Right renal cortex interstitium (tissue), 3 donors: ENCODE data around the gene PEX5L. TPM values are rescaled to one million over a fixed set of nuclear protein-coding genes. Genes with fewer than 3 reads are reported as not detected.
"Not testable (repeated sequence)": the region's sequence is repeated elsewhere in the genome, so short reads cannot be mapped to it uniquely, and the experiment has no call there.

Experiments used
- DNase-seq, 3 donors: peaks; one replicate each; pipeline ENCODE4 v3.0.0-alpha.2; 2013; ENCODE audit warnings: low read depth in 3 of 3, low spot score in 2 of 3
- polyA plus RNA-seq, 3 donors: library from polyadenylated mRNA; unstranded; fragments of 120-200 nt; gene quantifications; one replicate each; pipeline ENCODE4 v1.2.1, GENCODE V29; 2013; ENCODE audit not compliant: insufficient read length in 3 of 3

Gene PEX5L
- polyA plus RNA-seq, 3 donors = 0.42 to 0.83 (median 0.50) TPM

DNA sequence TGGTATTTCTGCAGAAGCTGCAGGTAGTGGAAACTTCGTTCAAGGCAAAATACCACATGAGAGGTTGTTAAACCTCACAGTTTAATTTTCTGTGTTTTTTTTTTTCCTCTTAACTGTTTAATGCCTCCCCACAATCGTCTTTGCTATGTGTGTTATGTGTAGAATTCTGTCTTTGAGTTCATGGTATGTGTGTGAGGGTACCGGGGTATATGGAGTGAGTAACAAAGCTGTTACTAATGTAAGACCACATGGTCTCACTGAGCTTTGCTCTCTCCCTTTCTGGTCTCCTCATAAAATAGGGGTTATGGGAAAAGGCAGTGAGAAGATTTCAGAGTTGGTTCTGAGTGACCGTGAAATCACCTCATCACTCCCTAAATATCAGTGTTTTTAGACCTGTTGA is 240.3 kb downstream of the PEX5L start:
- no peak for DNase-seq

GRCh38 chr3:179794355-179794754 is 242.4 kb downstream of the PEX5L start:
- no peak for DNase-seq

GRCh38 chr3:179791793-179792192 is 244.9 kb downstream of the PEX5L start:
- DNase-seq = no peak

- DNase-seq = no peak
Observed at GRCh38 chr3:179788996-179789395, 247.7 kb downstream of the PEX5L start.

DNA sequence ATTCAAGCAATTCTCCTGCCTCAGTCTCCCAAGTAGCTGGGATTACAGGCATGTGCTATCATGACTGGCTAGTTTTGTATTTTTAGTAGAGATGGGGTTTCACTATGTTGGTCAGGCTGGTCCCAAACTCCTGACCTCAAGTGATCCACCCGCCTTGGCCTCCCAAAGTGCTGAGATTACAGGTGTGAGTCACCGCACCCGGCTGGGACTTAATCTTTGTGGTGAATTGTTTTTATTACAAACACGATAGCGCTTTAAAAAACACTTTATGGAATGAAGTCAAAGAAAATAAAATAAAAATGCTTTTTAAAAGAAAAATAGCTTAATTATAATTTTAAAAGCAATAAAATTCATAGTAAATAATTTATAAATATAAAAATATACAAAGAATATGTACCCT is 253.9 kb downstream of the PEX5L start:
- not testable (repeated sequence) for DNase-seq

- DNase-seq = no peak
Observed at GRCh38 chr3:179775416-179776122, 261.2 kb downstream of the PEX5L start.

DNA sequence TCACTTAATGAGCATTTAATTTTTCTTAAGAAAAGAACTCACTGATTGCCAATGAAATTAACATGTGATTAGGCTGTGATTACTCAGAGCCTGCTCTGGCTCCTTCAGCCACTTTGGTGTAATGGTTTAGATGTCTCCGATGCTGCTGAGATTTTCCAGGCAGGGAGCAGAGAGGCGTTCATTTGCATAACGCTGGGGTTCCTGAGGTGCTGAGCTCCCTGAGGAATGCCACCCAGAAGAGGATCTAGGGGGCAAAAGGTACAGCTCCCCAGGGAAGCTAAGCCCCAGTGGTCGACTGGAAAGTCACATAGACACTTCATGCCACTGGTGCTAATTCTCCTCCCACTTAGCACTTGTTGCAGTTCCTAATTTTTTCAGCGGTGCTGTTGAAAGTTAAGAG is 264.4 kb downstream of the PEX5L start:
- DNase-seq = no peak

- no peak for DNase-seq
Observed at GRCh38 chr3:179771797-179772196, 264.9 kb downstream of the PEX5L start.

DNA sequence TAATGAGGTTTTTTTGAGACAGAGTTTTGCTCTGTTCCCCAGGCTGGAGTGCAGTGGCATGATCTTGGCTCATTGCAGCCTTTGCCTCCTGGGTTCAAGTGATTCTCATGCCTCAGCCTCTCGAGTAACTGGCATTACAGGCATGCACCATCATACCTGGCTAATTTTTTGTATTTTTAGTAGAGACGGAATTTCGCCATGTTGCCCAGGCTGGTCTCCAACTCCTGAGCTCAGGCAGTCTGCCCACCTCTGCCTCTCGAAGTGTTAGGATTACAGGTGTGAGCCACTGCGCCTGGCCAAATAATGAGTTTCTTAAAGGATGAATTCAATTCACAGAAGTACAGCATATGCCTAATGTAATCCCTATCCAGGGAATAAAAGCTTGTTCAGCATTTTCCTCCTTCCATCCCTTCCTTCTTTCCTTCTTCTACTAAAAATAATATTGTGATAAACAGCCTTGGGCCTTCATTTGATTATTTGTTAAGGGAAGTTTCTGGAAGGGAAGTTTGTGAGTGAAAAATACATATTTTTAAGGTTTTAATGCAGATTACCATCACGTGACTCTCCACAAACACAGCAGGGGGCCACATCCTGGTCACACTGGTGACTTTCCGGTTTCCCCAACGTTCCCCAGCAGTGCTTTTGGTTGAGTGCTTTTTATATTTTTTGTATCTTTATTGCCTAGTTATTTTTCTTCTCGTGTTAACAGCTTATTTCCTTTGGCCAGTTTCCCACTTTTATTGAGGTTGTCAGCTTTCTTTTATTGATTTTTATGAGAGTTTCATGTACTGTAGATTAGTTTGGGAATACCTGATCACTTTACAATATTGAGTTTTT is 267.1 kb downstream of the PEX5L start:
- DNase-seq = no peak

DNA sequence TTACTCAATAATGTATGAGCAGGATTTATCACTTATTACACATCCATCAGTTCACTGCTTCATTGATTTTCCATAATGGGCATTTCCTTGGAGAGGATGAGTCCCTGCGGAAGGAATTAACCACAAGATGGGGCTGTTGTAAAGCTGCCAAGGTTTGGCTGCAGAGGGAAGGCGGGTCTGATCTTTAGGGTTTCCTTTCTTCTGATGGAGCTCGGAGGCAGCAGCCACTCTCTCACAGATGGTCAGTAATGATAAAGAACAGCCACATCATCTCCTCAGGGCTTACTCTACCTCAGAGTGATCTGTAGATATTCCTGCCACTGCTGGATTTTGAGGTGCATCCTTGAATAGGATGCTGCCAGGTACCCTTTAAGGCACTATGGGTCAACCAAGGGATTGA is 268.7 kb downstream of the PEX5L start:
- DNase-seq = no peak

GRCh38 chr3:179766416-179767133 is 270.2 kb downstream of the PEX5L start:
- DNase-seq = no peak

GRCh38 chr3:179765396-179765795 is 271.3 kb downstream of the PEX5L start:
- no peak for DNase-seq

DNA sequence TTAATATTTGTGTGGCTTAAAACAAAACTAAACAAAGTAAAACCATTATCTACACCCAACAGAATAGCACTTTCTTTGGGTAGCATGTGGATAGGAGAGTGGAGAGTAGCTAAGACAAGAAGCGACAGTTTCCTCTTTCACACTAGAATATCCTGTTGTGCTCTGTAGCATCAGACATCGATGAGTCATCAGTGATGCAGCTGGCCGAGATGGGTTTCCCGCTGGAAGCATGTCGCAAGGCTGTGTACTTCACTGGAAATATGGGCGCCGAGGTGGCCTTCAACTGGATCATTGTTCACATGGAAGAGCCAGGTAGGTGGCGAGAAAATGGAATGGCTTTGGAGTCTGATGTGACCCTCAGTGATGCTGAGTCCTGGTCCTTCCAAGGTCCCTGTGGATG is 275.8 kb downstream of the PEX5L start:
- DNase-seq = no peak

DNA sequence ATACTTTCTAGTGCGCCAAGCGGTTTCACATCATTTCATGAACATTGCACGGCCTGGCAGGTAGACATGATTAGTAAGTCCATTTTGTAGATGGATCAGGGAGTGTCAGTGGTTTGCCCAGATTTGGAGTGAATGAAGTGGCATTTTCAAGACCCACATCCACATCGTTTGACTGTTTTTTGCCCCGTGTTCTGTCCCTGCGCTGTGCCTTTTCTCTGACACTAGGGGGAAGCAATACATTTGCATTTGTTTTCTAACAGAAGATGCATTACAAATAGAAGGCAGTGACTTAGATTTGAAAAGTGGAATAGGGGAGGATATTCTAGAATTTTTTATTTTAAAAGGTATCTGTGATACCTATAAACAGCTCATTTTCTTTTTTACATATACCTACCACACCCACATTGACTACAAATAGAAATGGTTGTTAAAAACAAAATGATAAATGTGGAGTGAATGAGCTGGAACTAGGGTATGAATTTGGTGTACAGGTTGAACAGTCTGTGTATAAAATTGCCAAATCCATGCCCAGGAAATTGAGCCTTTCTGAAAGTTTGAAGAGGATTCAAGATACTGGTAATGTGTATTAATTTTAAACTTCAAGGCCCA is 285.9 kb downstream of the PEX5L start:
- no peak for DNase-seq

DNA sequence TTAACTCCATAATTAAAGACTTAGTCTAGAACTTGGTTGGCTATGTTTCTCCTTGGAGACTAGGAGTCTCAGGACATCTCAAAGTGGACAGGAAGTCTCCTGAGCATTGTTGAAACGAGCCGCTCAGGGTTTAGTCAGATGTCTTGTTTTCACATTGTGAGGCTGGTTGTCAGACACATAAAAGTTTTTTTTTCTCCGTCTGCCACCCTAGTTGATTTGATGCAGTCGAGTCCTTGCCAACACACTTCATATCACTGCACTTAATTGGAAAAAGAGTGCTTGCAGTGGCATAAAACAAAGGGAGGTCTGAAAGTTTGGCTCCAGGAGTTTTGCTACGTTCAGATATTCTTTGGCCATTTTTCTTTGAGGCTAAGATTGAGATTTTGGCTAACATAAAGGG is 291.0 kb downstream of the PEX5L start:
- DNase-seq = no peak

- no peak for DNase-seq
Observed at GRCh38 chr3:179745079-179745478, 291.7 kb downstream of the PEX5L start.
